Heart right ventricle (tissue), 16 donors: ENCODE results near the gene SAPCD2. TPM values are rescaled to one million over a fixed set of nuclear protein-coding genes. Genes with fewer than 3 reads are reported as not detected.
A peak's percentile ranks its signal among the peaks of the same experiment; 100 is the strongest.

ENCODE experiments used
- ATAC-seq, 8 donors: fragments of 200-7000 bp; cut with Tn5 transposase; one replicate each; pipeline ENCODE4 v1.9.1; 2020; ENCODE audit warnings: mild to moderate bottlenecking in 8 of 8, moderate library complexity in 8 of 8, moderate number of reproducible peaks in 1 of 8
- DNase-seq, 2 donors: peaks; one replicate each; pipeline ENCODE4 v3.0.0-alpha.2; 2020
- H3K27ac ChIP-seq, 10 donors: fragments of 200-600 bp; sonication (generic) in 2 of 10; one replicate each; pipeline versions ENCODE4 v1.5.0 to v1.8.0; 2020 to 2022; ENCODE audit warnings: mild to moderate bottlenecking in 3 of 10
- H3K27me3 ChIP-seq, 7 donors: fragments of 200-600 bp; one replicate each; pipeline ENCODE4 v1.8.0; 2021 to 2022; ENCODE audit warnings: mild to moderate bottlenecking in 2 of 7
- H3K36me3 ChIP-seq, 9 donors: fragments of 200-600 bp; sonication (generic) in 1 of 9; one replicate each; pipeline versions ENCODE4 v1.5.0 to v1.8.0; 2020 to 2022; ENCODE audit warnings: mild to moderate bottlenecking in 2 of 9
- H3K4me1 ChIP-seq, 9 donors: fragments of 200-600 bp; sonication (generic) in 1 of 9; one replicate each; pipeline versions ENCODE4 v1.5.0 to v1.8.0; 2020 to 2022; ENCODE audit warnings: mild to moderate bottlenecking in 4 of 9
- H3K4me3 ChIP-seq, 10 donors: fragments of 200-600 bp; sonication (generic) in 2 of 10; one replicate each; pipeline versions ENCODE4 v1.5.0 to v1.8.0; 2020 to 2022; ENCODE audit warnings: mild to moderate bottlenecking in 7 of 10, moderate library complexity in 2 of 10
- H3K9me3 ChIP-seq, 11 donors: fragments of 200-600 bp in 10 of 11; sonication (generic) in 2 of 11; one replicate each; pipeline versions ENCODE4 v1.5.0 to v1.8.0; 2013 to 2022; ENCODE audit warnings: mild to moderate bottlenecking in 2 of 11, control low read depth in 1 of 11, moderate library complexity in 1 of 11
- WGBS, 2 donors: extraction: QIAGEN DNeasy Blood & Tissue Kit; methylation state at CpG; one replicate each; pipeline ENCODE4 v1.1.7; 2013; ENCODE audit warnings: inconsistent platforms in 1 of 2; 5-methylcytosine and 5-hydroxymethylcytosine counted together
- intact Hi-C, 10 donors: fragments of 100-400 bp; cut with DNase I; formaldehyde crosslinking; loops; one replicate each; pipeline versions ENCODE4 v1.11.1 to v1.14.2; 2022
- polyA plus RNA-seq, 2 donors: library from polyadenylated mRNA; stranded (reverse); fragments of 200-250 nt; gene quantifications; one replicate each; pipeline ENCODE4 v1.2.3, GENCODE V29; 2013
- total RNA-seq, 10 donors: library from RNA; stranded (reverse); fragmentation: NEBNext Ultra II Directional in 3 of 10; extraction: Animal tissue kit (Norgen Biotek cat#: 25700) in 3 of 10; gene quantifications; one replicate each; pipeline versions ENCODE4 v1.2.1 to v1.2.4, GENCODE V29; 2021 to 2023
- TF ChIP-seq, protein P1 (sequence below), 9 donors: fragments of 200-600 bp; sonication (generic) in 2 of 9; IDR thresholded peaks; one replicate each; pipeline versions ENCODE4 v1.5.0 to v1.8.0; 2021 to 2022; ENCODE audit warnings: antibody characterized with exemption in 9 of 9, mild to moderate bottlenecking in 5 of 9, moderate library complexity in 1 of 9
- donor health status: Arrhythmogenic right ventricular cardiomyopathy.
- donor health status: ischemic (EF 13 %, LVEDD 7.1; RV severe dilation, severe dysfunction).
- donor health status: healthy with polysubstance abuse.
- donor health status: DM: no; HTN: yes; CAD: no.
- donor health status: DM: no; HTN: no; CAD: no.
- donor health status: ischemic (EF 25% LVEDD 6.9; RV normal size, moderate dysfunction).
- donor health status: ischemic (EF 25% LVEDD 5.7; RV mildly dilated, moderate dysfunction).
- donor health status: healthy.
- donor health status: DM: yes; HTN: yes; CAD: no.
- donor health status: Ischemic cardiomyopathy.
- donor health status: ischemic (EF 35%, LVEDD 5.7; RV mildly dilated, moderate dysfunction).
- donor health status: nonischemic (EF 11% LVEDD 7.7; RV severe dilation, severe dysfunction).
- donor health status: DM: yes; HTN: yes; CAD: no.
- donor health status: PGD.
- donor health status: ischemic (EF 29% LVEDD 5.4; RV normal size, mild dysfunction).
- donor health status: nonischemic (EF 23%, LVEDD 6.1; RV moderate dilation, normal function).

The SAPCD2 gene
- total and polyA plus RNA-seq, 12 donors, result 0.06 to 1.1 (median 0.13) TPM; not detected in 1

DNA sequence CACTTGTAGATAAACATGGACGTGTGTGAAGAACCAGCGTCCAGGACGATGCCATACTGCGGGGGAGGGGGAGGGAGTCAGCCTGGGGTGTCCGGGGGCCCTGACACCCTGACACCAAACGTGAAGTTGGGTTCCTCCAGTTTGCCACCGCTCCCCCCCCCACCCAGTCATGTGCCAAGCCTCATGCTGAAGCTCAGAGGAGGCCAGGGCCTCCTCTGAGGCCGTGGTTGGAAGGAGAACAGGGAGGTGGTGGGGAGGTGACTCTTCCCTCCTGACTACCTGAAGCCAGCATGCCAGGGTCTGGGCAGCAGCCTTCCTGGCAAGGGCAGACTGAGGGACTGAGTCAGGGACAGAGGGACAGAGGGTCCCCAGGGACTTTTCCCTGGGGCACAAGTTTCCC lies 18.1 kb downstream of the SAPCD2 start:
- DNase-seq (no peak), ATAC-seq (no peak)
- Histone ChIP-seq H3K36me3 (no peaks in the 10 kb centered on the region), H3K27me3 (peaks cover 6 to 83% (median 59%) of the 10 kb centered on the region in 7 donors), H3K27ac (no peak overlapping the region), H3K9me3 (no peaks in the 10 kb centered on the region), H3K4me3 (no peak overlapping the region), H3K4me1 (peaks cover 30 to 53% (median 44%) of the 10 kb centered on the region in 9 donors)
- TF ChIP-seq, protein P1, sequence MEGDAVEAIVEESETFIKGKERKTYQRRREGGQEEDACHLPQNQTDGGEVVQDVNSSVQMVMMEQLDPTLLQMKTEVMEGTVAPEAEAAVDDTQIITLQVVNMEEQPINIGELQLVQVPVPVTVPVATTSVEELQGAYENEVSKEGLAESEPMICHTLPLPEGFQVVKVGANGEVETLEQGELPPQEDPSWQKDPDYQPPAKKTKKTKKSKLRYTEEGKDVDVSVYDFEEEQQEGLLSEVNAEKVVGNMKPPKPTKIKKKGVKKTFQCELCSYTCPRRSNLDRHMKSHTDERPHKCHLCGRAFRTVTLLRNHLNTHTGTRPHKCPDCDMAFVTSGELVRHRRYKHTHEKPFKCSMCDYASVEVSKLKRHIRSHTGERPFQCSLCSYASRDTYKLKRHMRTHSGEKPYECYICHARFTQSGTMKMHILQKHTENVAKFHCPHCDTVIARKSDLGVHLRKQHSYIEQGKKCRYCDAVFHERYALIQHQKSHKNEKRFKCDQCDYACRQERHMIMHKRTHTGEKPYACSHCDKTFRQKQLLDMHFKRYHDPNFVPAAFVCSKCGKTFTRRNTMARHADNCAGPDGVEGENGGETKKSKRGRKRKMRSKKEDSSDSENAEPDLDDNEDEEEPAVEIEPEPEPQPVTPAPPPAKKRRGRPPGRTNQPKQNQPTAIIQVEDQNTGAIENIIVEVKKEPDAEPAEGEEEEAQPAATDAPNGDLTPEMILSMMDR (IDR thresholded peaks at IDR 0.05), result no peak
- 70 to 73% methylated on average over 7 to 8 of the region's 8 CpGs for WGBS, 2 donors
- intact Hi-C loops, result no loop called here

DNA sequence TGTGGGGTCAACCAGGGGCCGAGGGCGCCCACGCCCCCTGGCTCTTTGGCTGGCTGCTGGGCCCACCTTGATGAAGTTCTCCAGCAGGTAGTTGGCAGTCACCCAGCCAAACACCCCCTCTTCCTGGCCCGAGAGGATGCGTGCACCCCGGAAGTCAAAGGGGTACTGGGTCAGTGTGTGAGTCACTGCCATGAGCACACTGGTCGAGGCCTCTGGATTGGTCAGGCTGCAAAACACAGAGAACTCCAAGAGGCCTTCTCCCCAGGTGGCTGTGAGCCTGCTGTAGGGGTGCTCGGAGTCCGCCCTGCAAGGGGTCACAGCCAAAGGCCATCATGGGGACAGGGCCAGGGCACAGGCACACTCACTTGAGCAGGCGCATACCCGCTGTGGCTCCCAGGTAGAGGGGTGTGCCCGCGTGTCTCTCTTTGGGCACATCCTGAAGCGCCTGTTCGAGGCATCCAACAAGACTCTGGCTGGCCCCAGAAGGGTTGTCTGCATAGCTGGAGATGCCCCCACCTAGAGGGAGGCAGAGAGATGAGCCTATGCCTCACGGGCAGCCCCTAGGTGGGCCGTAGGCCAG lies 19.1 kb downstream of the SAPCD2 start:
- no peaks in the 10 kb centered on the region for H3K9me3 ChIP-seq
- TF ChIP-seq, protein P1 (IDR thresholded peaks at IDR 0.05), result no peak
- intact Hi-C loops, result no loop called here
- peaks cover 32 to 52% (median 44%) of the 10 kb centered on the region in 9 donors for H3K4me1 ChIP-seq
- H3K36me3 ChIP-seq, result no peaks in the 10 kb centered on the region
- H3K4me3 ChIP-seq, result no peak overlapping the region
- H3K27ac ChIP-seq, result no peak overlapping the region
- ATAC-seq (no peak), DNase-seq (no peak)
- 95 to 96% methylated on average over 17 of the region's 17 CpGs for WGBS, 2 donors
- H3K27me3 ChIP-seq, result peaks cover 6 to 93% (median 65%) of the 10 kb centered on the region in 7 donors

DNA sequence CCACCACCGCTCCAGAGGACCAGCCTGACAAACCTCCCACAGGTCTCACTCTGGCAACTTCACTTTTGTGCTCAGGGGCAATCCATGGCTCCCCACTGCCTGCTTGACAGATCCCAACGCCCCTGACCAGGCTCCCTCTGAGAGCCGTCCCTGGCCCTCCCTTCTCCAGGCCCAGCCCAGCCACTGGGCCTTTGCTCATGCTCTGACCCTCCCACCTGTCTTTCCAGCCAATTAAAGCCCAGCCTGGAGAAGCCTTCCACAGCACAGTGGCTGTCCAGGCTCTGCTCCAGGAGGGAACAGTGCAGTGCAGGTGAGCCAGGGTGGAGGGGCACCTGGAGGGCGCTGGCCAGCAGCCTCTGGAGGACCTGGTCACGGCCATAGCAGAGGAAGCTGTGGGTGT lies 19.8 kb downstream of the SAPCD2 start:
- intact Hi-C loops, result no loop called here
- DNase-seq, result no peak
- no peak for ATAC-seq
- Histone ChIP-seq H3K4me3 (no peak overlapping the region), H3K36me3 (no peaks in the 10 kb centered on the region), H3K27ac (no peak overlapping the region), H3K4me1 (peaks cover 27 to 48% (median 41%) of the 10 kb centered on the region in 9 donors), H3K9me3 (no peaks in the 10 kb centered on the region), H3K27me3 (peaks cover 6 to 98% (median 65%) of the 10 kb centered on the region in 7 donors)
- WGBS, 2 donors, result 88 to 93% methylated on average over 5 of the region's 5 CpGs
- TF ChIP-seq, protein P1 (IDR thresholded peaks at IDR 0.05), result no peak

DNA sequence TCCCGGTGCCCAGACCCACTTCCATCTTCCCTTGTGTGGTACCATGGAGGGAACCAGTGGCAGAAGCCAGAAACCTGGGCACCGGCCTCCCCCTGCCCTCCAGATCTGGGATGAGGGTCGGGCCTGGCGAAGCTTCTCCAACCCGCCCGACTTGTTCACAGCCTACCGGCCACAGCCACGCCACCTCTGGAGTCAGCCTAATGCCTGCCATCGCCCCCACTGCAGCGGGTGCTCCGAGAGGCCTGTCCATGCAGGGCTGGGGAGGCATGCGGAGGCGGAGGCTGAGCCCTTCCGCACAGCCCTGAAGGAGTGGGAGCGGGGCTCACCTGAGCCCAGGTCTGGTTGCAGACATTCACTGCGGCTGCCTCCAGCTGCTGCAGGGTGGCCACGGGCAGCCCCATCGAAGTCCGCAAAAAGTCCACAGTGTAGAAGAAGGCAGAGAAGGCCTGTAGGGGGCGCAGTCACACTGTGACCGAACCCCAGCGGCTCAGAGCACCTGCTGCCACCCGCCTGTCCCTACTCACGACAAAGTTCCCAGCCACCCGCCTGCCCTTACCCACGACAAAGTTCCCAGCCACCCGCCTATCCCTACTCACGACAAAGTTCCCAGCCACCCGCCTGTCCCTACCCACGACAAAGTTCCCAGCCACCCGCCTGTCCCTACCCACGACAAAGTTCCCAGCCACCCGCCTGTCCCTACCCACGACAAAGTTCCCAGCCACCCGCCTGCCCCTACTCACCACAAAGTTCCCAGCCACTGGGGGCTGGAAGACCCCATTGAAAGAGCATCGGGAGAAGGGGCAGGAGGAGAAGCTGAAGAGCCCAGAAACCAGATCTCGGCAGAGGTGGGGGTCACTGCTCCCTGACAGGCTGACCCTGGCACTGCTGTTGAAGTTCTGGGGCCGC lies 20.6 kb downstream of the SAPCD2 start:
- 54% methylated on average over 36 to 38 of the region's 38 CpGs for WGBS, 2 donors
- ATAC-seq, result peak in 4 of 8 donors; percentile 24 to 36 (median 26)
- TF ChIP-seq, protein P1 (IDR thresholded peaks at IDR 0.05), result peak; percentile 29 to 64 (median 53)

More for the DNA sequence above, 20.6 kb downstream of the SAPCD2 start:
- Histone ChIP-seq H3K9me3 (no peaks in the 10 kb centered on the region), H3K4me1 (peaks cover 23 to 46% (median 41%) of the 10 kb centered on the region in 9 donors), H3K27ac (no peak overlapping the region), H3K36me3 (no peaks in the 10 kb centered on the region), H3K27me3 (peaks cover 6 to 98% (median 65%) of the 10 kb centered on the region in 7 donors), H3K4me3 (no peak overlapping the region)
- DNase-seq, result peak in 1 of 2 donors; percentile 62
- intact Hi-C loops, result loop anchor here in 1 of 10 donors (2.0 kb wide), 1 partner anchor 17 kb away; no protein-coding TSS in a partner anchor
